ENCODE measurements around the gene RASA4B. TPM values are rescaled to one million over a fixed set of nuclear protein-coding genes. Genes with fewer than 3 reads are reported as not detected.
"Not testable (repeated sequence)": the region's sequence is repeated elsewhere in the genome, so short reads cannot be mapped to it uniquely, and the experiment has no call there.

Gene RASA4B
- total RNA-seq, 1 experiment from 2014 or later: 2.2 TPM

GRCh38 chr7:102463841-102464576, 53.6 kb downstream of the RASA4B start:
- no peak for DNase-seq (ENCODE audit: low read depth)

GRCh38 chr7:102460467-102460866, 57.1 kb downstream of the RASA4B start:
- in situ Hi-C loops (cut with HindIII; ENCODE audit: low pct_unique_long_range_greater_than_20kb, low sequenced_read_pairs): no loop called here
- DNase-seq (ENCODE audit: low read depth): no peak

More at GRCh38 chr7:102463841-102464576, 53.6 kb downstream of the RASA4B start:
- in situ Hi-C loops (cut with HindIII; ENCODE audit: low pct_unique_long_range_greater_than_20kb, low sequenced_read_pairs): no loop called here

- in situ Hi-C loops (cut with HindIII; ENCODE audit: low pct_unique_long_range_greater_than_20kb, low sequenced_read_pairs): no loop called here
- no peak for DNase-seq (ENCODE audit: low read depth)
These were observed 58.2 kb downstream of the RASA4B start for GRCh38 chr7:102459221-102459844.

- DNase-seq (ENCODE audit: low read depth): no peak
- in situ Hi-C loops (cut with HindIII; ENCODE audit: low pct_unique_long_range_greater_than_20kb, low sequenced_read_pairs): no loop called here
These were observed 60.1 kb downstream of the RASA4B start for GRCh38 chr7:102457352-102457924.

- in situ Hi-C loops (cut with HindIII; ENCODE audit: low pct_unique_long_range_greater_than_20kb, low sequenced_read_pairs): no loop called here
- no peak for DNase-seq (ENCODE audit: low read depth)
These were observed 61.2 kb downstream of the RASA4B start for GRCh38 chr7:102456327-102456726.

GRCh38 chr7:102455596-102455995, 62.0 kb downstream of the RASA4B start:
- no peak for DNase-seq (ENCODE audit: low read depth)
- in situ Hi-C loops (cut with HindIII; ENCODE audit: low pct_unique_long_range_greater_than_20kb, low sequenced_read_pairs): no loop called here

- in situ Hi-C loops (cut with HindIII; ENCODE audit: low pct_unique_long_range_greater_than_20kb, low sequenced_read_pairs); DNase-seq (ENCODE audit: low read depth): not testable (repeated sequence)
These were observed 62.6 kb downstream of the RASA4B start for GRCh38 chr7:102454932-102455331.

- in situ Hi-C loops (cut with HindIII; ENCODE audit: low pct_unique_long_range_greater_than_20kb, low sequenced_read_pairs): no loop called here
- no peak for DNase-seq (ENCODE audit: low read depth)
These were observed 63.1 kb downstream of the RASA4B start for GRCh38 chr7:102454468-102454867.

GRCh38 chr7:102453319-102453718, 64.3 kb downstream of the RASA4B start:
- DNase-seq (ENCODE audit: low read depth): no peak

GRCh38 chr7:102452451-102452850, 65.1 kb downstream of the RASA4B start:
- in situ Hi-C loops (cut with HindIII; ENCODE audit: low pct_unique_long_range_greater_than_20kb, low sequenced_read_pairs): no loop called here
- DNase-seq (ENCODE audit: low read depth): no peak

More at GRCh38 chr7:102453319-102453718, 64.3 kb downstream of the RASA4B start:
- in situ Hi-C loops (cut with HindIII; ENCODE audit: low pct_unique_long_range_greater_than_20kb, low sequenced_read_pairs): no loop called here

- DNase-seq (ENCODE audit: low read depth): no peak
- in situ Hi-C loops (cut with HindIII; ENCODE audit: low pct_unique_long_range_greater_than_20kb, low sequenced_read_pairs): no loop called here
These were observed 66.1 kb downstream of the RASA4B start for GRCh38 chr7:102451371-102452054.

- in situ Hi-C loops (cut with HindIII; ENCODE audit: low pct_unique_long_range_greater_than_20kb, low sequenced_read_pairs): no loop called here
These were observed 67.3 kb downstream of the RASA4B start for GRCh38 chr7:102450242-102450641.

GRCh38 chr7:102449136-102449535, 68.4 kb downstream of the RASA4B start:
- in situ Hi-C loops (cut with HindIII; ENCODE audit: low pct_unique_long_range_greater_than_20kb, low sequenced_read_pairs): no loop called here
- no peak for DNase-seq (ENCODE audit: low read depth)

More at GRCh38 chr7:102450242-102450641, 67.3 kb downstream of the RASA4B start:
- no peak for DNase-seq (ENCODE audit: low read depth)

- in situ Hi-C loops (cut with HindIII; ENCODE audit: low pct_unique_long_range_greater_than_20kb, low sequenced_read_pairs): no loop called here
- DNase-seq (ENCODE audit: low read depth): no peak
These were observed 70.3 kb downstream of the RASA4B start for GRCh38 chr7:102447311-102447710.

GRCh38 chr7:102446387-102447156, 71.0 kb downstream of the RASA4B start:
- DNase-seq (ENCODE audit: low read depth): no peak
- in situ Hi-C loops (cut with HindIII; ENCODE audit: low pct_unique_long_range_greater_than_20kb, low sequenced_read_pairs): no loop called here

- in situ Hi-C loops (cut with HindIII; ENCODE audit: low pct_unique_long_range_greater_than_20kb, low sequenced_read_pairs): no loop called here
- DNase-seq (ENCODE audit: low read depth): no peak
These were observed 71.9 kb downstream of the RASA4B start for GRCh38 chr7:102445674-102446071.

- in situ Hi-C loops (cut with HindIII; ENCODE audit: low pct_unique_long_range_greater_than_20kb, low sequenced_read_pairs): no loop called here
- no peak for DNase-seq (ENCODE audit: low read depth)
These were observed 72.5 kb downstream of the RASA4B start for GRCh38 chr7:102444961-102445673.

Data from Caki2 (cell line).